ENCODE data around the gene ABLIM2. TPM values are rescaled to one million over a fixed set of nuclear protein-coding genes. Genes with fewer than 3 reads are reported as not detected.

Gene ABLIM2
- total RNA-seq, 2 donors from 2014 or later: 5.7 to 11.2 TPM

GRCh38 chr4:8016527-8016926 is 142.1 kb downstream of the ABLIM2 start:
- no peaks in the 10 kb centered on the region for H3K4me1 ChIP-seq
- no peak overlapping the region for H3K27ac ChIP-seq

GRCh38 chr4:8015512-8015911 is 143.1 kb downstream of the ABLIM2 start:
- peaks cover 0 to 5% of the 10 kb centered on the region in 2 donors for H3K4me1 ChIP-seq
- no peak overlapping the region for H3K27ac ChIP-seq
- H3K9me3 ChIP-seq: no peaks in the 10 kb centered on the region
- no peak for DNase-seq (ENCODE audit: low spot score)
- H3K27me3 ChIP-seq: no peaks in the 10 kb centered on the region
- peak; percentile 23 to 46 for TF ChIP-seq CTCF (IDR thresholded peaks at IDR 0.05)
- H3K36me3 ChIP-seq: no peaks in the 10 kb centered on the region
- peak overlapping the region in 1 of 2 donors; percentile 12 for H3K4me3 ChIP-seq

More at GRCh38 chr4:8016527-8016926, 142.1 kb downstream of the ABLIM2 start:
- H3K36me3 ChIP-seq: no peaks in the 10 kb centered on the region
- no peaks in the 10 kb centered on the region for H3K9me3 ChIP-seq
- H3K27me3 ChIP-seq: no peaks in the 10 kb centered on the region
- DNase-seq (ENCODE audit: low spot score): no peak
- H3K4me3 ChIP-seq: no peak overlapping the region
- TF ChIP-seq CTCF (IDR thresholded peaks at IDR 0.05): no peak

GRCh38 chr4:8013976-8014726 is 144.5 kb downstream of the ABLIM2 start:
- no peaks in the 10 kb centered on the region for H3K9me3 ChIP-seq
- H3K27ac ChIP-seq: no peak overlapping the region
- H3K36me3 ChIP-seq: no peaks in the 10 kb centered on the region
- no peak for TF ChIP-seq CTCF (IDR thresholded peaks at IDR 0.05)
- no peak overlapping the region for H3K4me3 ChIP-seq
- no peaks in the 10 kb centered on the region for H3K27me3 ChIP-seq
- no peak for DNase-seq (ENCODE audit: low spot score)
- peaks cover 0 to 5% of the 10 kb centered on the region in 2 donors for H3K4me1 ChIP-seq

- Histone ChIP-seq H3K36me3 (no peaks in the 10 kb centered on the region), H3K4me1 (peaks cover 0 to 5% of the 10 kb centered on the region in 2 donors), H3K9me3 (no peaks in the 10 kb centered on the region), H3K4me3 (no peak overlapping the region), H3K27ac (no peak overlapping the region), H3K27me3 (no peaks in the 10 kb centered on the region)
- TF ChIP-seq CTCF (IDR thresholded peaks at IDR 0.05): no peak
- no peak for DNase-seq (ENCODE audit: low spot score)
Measured at GRCh38 chr4:8012517-8012916, 146.1 kb downstream of the ABLIM2 start.

- Histone ChIP-seq H3K4me3 (no peak overlapping the region), H3K4me1 (peaks cover 0 to 5% of the 10 kb centered on the region in 2 donors), H3K36me3 (no peaks in the 10 kb centered on the region), H3K27ac (no peak overlapping the region), H3K9me3 (no peaks in the 10 kb centered on the region), H3K27me3 (no peaks in the 10 kb centered on the region)
- DNase-seq (ENCODE audit: low spot score): no peak
- TF ChIP-seq CTCF (IDR thresholded peaks at IDR 0.05): no peak
Measured at GRCh38 chr4:8010618-8011017, 148.0 kb downstream of the ABLIM2 start.
